SJCRH30 (cell line): ENCODE measurements around the gene NELFB. TPM values are rescaled to one million over a fixed set of nuclear protein-coding genes. Genes with fewer than 3 reads are reported as not detected.

Experiments used
- DNase-seq, 2 experiments: peaks; one replicate each; pipeline ENCODE4 v3.0.0-alpha.2; 2015 to 2020
- H3K27ac ChIP-seq: fragments of 250-450 bp; sonication (Bioruptor Pico); 2 replicates; pipeline ENCODE4 v1.5.1; 2020; ENCODE audit warnings: mild to moderate bottlenecking, moderate library complexity
- H3K27me3 ChIP-seq: fragments of 250-450 bp; sonication (Bioruptor Pico); 2 replicates; pipeline ENCODE4 v1.5.1; 2020; ENCODE audit warnings: mild to moderate bottlenecking, moderate library complexity
- H3K36me3 ChIP-seq: fragments of 250-450 bp; sonication (Bioruptor Pico); 2 replicates; pipeline ENCODE4 v1.5.1; 2020; ENCODE audit warnings: mild to moderate bottlenecking, moderate library complexity
- H3K4me1 ChIP-seq: fragments of 250-450 bp; sonication (Bioruptor Pico); 2 replicates; pipeline ENCODE4 v1.5.1; 2020; ENCODE audit warnings: mild to moderate bottlenecking, moderate library complexity
- H3K4me3 ChIP-seq: fragments of 250-450 bp; sonication (Bioruptor Pico); 2 replicates; pipeline ENCODE4 v1.5.1; 2020; ENCODE audit warnings: mild to moderate bottlenecking, moderate library complexity
- H3K9me3 ChIP-seq: fragments of 250-450 bp; sonication (Bioruptor Pico); replicated peaks from 2 replicates; pipeline ENCODE4 v1.5.1; 2020; ENCODE audit warnings: mild to moderate bottlenecking, moderate library complexity
- total RNA-seq: library from RNA; depleted of rRNA; stranded (reverse); fragments of >200 nt; shearing (Covaris generic); gene quantifications from 2 replicates; pipeline ENCODE4 v1.2.3, GENCODE V29; 2014

NELFB gene
- total RNA-seq, 1 experiment from 2014 or later: 65.5 TPM

DNA sequence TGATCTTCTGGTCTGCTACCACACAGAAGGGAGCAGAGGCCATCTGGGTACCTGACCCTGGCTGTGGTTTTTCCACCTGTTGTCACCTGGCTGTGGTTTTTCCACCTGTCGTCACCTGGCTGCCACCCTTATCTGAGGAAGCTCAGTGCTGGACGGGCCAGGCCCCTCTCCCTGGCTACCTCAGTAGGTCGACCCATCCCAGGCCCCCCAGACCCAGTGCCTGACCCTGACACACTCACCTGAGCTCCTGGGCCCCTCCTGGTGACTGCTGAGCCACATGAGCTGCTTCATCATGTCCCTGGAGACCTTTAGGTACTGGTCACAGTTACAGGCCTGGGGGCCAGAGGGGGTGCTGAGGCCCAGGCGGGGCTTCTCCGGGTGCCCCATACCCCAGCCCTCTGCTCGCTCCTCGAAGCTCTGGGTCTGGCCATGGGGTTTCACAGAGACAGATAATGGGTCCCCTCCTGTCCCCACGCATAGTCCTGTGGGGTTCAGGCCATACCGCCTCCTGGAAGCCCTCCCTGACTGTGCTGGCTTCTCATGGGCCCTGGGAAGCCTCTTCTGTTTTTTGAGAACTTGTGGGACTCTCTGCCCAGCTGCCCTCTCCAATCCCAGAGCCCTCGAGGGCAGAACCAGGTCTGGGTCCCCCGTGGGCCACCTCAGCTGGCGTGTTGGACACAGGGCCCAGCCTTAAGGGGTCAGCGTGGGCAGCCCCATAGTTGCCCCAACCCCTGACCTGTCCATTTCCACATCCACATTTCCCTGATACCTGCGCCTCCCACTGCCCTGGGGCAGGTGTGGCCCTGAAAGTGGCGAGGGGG is 54.5 kb downstream of the NELFB start:
- H3K27ac ChIP-seq: no peak overlapping the region
- H3K36me3 ChIP-seq: no peaks in the 10 kb centered on the region
- no peaks in the 10 kb centered on the region for H3K9me3 ChIP-seq
- no peak overlapping the region for H3K4me3 ChIP-seq
- DNase-seq: no peak
- H3K4me1 ChIP-seq: peaks cover 12% of the 10 kb centered on the region; the same call in 1 of the 2 replicates
- peaks cover 25% of the 10 kb centered on the region for H3K27me3 ChIP-seq

DNA sequence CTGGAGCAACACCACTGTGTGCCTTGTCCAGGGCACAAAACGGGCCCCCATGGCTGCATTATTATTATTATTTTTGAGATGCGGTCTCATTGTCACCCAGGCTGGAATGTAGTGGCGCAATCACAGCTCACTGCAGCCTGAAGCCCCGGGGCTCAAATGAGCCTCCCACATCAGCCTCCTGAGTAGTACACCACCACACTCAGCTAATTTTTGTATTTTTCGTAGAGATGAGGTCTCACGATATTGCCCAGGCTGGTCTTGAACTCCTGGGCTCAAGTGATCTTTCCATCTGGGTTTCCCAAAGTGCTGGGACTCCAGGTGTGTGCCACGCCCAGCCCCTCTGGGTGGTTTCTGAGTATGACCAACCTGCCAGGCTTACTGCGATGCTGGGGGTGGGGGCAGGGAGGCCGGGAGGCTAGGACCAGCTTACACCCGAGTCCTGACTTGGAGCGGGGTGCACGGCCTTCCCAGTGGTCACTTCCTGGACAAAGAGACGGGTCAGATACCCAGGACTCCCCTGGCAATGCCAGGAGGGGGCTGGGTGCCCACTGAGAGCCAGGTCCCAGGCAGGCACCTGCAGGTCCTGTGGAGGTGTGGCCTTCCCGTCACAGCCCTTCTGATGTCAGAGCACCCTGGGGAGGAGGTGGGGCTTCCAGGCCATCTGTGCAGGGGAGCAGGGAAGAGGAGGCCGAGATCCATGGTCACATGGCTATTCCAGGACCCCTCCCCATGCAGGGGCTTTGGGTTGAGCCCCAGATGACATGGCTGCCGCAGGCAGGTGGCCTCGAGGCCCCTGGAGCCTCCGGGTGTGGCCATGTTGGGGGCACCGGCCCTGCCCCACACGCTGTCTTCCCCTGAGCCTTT is 55.3 kb downstream of the NELFB start:
- no peak for DNase-seq
- Histone ChIP-seq H3K27ac (no peak overlapping the region), H3K4me1 (peaks cover 6% of the 10 kb centered on the region; the same call in 1 of the 2 replicates)

DNA sequence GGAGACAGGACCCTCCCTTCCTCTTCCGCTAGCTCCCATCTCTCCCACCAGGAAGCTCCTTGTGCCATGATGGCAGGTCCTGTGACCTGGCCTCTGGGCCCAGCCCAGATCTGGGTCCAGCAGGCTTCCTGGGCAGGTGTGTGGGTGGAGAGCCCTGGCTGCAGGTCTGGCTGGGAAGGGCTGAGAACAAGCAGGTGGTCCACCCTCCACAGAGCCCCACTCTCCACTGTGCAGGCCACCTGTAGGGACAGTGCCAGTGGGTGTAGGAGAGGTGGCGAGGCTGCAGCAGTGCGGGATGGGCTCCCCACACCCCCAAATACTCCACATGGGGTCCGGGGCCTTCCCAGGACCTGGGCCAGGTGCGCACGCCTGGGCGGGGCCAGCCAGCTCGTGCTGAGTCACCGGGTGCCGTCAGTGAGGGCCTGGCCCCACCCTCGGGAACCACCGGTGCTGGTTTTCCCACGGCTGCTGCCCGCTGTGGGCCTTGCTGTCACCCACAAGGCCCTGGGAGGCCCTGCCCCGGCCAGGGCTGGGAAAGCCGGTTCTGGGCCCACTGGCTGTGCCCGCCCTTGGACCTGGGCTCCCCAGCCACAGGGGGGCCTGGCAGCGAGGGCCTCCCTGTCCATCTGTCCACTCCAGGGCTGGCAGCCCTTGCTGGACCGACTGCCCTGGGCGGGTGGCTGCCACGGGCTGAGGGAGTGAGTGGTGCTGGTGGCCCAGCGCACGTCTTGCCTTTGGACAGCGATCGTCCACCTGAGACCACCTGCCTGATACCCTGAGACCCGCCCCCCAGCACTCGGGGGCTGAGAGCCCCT is 56.3 kb downstream of the NELFB start:
- H3K36me3 ChIP-seq: no peaks in the 10 kb centered on the region
- peaks cover 33% of the 10 kb centered on the region for H3K27me3 ChIP-seq
- no peaks in the 10 kb centered on the region; the same call in 1 of the 2 replicates for H3K4me1 ChIP-seq
- H3K27ac ChIP-seq: no peak overlapping the region
- H3K9me3 ChIP-seq: no peaks in the 10 kb centered on the region
- H3K4me3 ChIP-seq: no peak overlapping the region
- DNase-seq: no peak

More for the DNA sequence above, 55.3 kb downstream of the NELFB start:
- Histone ChIP-seq H3K27me3 (peaks cover 33% of the 10 kb centered on the region), H3K9me3 (no peaks in the 10 kb centered on the region), H3K4me3 (no peak overlapping the region), H3K36me3 (no peaks in the 10 kb centered on the region)

DNA sequence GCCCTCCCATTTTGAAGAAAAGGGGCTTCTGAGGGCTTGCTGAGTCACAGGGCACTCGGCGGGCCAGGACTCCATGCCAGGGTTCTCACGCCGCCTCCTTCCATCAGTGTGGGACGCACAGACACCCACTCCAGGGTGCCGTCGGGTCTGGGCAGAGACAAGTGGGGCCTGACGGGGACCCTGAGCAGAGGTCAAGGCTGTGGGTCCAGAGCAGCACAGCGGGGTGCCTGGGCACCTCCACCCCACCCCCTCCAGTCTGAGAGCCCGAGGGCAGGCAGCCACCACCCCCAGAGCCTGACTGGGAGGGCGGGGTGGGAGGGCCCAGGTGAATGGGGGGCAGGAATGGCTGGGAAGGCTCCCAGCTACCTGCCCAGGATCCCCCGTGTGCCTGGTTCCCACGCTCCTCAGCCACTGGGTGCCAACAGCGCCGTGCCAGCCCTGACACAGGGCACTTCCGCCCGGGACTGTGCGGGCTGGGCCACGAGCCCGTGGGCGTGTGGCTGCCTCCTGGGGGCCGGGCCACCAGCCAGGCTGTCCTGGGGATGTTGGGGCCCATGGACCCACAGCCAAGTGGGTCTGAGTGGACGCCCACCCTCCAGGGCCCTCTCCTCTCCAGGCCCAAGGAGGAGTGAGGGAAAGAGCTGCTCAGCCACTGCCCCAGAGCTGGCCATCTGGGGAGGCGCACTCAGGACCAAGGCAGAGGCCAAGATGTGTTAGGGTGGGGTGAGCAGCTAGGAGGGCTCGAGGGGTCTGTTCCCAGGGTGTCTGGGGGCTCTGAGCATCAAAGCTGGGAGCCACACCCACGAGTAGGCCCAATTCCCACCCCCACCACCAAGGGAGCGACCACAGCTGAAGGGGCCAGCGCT is 57.1 kb downstream of the NELFB start:
- H3K9me3 ChIP-seq: no peaks in the 10 kb centered on the region
- no peak overlapping the region for H3K4me3 ChIP-seq
- no peak overlapping the region for H3K27ac ChIP-seq
- H3K27me3 ChIP-seq: peaks cover 33% of the 10 kb centered on the region
- no peaks in the 10 kb centered on the region for H3K4me1 ChIP-seq
- DNase-seq: no peak
- H3K36me3 ChIP-seq: no peaks in the 10 kb centered on the region

DNA sequence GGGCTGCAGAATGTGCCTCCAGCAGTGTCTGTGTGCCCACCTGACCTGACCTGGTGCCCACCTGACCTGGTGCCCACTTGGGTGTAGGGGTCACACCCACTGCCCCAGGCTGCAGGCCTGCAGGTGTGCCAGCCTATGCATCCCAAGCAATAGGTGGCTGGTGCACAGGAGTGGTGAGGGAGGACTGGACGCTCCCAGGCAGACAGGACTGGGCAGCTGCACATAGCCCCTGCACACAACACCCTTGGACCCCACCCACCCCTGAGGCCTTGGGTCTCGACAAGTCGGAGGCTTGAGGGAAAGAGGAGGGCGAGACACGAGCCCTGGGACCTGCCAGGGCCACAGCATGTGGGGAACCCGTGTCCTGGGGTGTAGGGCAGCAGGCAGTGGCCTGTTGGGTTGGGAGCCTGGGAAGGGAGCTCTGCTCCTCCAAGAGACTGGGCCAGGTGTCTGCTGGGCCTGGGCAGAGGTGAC is 57.8 kb downstream of the NELFB start:
- Histone ChIP-seq H3K27me3 (peaks cover 33% of the 10 kb centered on the region), H3K4me3 (no peak overlapping the region), H3K4me1 (no peaks in the 10 kb centered on the region), H3K9me3 (no peaks in the 10 kb centered on the region), H3K27ac (no peak overlapping the region), H3K36me3 (no peaks in the 10 kb centered on the region)
- DNase-seq: no peak

DNA sequence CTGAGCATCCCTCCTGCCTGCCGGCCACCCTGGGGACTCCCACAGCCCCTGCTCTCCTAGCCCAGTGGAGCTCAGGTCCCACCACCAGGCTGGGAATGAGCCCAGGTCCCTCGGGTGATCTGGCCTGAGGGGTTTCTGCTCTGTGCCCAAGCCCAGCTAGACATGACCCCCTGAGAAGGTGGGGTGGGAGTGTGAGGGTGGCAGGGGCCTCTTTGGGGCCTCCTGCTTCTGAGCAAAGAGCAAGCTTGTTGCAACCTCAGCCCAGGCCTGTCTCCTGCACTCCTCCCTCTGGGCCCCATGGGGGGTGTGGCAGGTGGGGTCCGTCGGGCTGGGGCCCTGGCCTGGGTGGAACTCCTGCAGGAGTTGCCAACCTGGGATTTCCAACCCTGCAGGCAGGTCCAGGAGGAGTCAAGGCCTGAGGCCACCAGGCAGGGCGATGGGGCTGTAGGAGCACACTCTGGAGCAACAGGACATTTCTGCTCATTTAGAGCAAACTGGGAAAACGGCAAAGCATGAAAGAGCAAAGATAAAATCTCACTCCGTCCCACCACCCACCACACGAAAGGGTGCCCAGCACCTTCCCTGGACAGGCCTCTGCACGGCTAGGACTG is 58.3 kb downstream of the NELFB start:
- no peaks in the 10 kb centered on the region for H3K9me3 ChIP-seq
- H3K4me3 ChIP-seq: no peak overlapping the region
- no peaks in the 10 kb centered on the region for H3K4me1 ChIP-seq
- peaks cover 33% of the 10 kb centered on the region for H3K27me3 ChIP-seq
- H3K36me3 ChIP-seq: no peaks in the 10 kb centered on the region
- DNase-seq: no peak
- H3K27ac ChIP-seq: no peak overlapping the region

DNA sequence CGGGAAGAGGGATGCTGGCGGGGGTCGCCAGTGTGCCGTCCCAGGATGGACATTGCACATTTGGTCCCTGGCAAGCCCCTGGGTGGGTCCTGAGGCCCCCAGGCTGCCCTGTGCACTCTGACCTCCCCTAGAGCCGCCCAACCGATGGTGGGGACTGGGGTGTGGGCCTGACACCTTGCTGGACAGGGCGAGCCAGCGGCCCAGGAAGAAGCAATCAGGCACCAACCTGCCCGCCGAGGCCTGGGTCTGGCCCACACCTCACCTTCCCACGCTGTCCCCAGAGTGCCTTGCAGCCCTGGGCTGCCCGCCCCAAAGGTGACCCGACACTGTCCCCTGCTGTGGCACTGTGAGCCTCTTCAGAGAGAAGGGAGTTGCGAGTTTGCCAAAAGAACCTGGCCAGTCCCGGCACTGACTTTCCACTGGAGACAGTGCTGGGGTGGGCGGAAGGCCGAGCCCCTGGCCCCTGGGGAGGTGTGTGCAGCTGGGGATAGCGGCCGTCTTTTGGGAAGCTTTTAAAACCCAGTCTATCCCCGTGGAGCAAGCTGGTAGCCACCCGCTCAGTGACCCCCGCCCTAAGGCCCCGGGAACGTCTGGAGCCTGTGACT is 58.9 kb downstream of the NELFB start:
- no peaks in the 10 kb centered on the region for H3K9me3 ChIP-seq
- H3K27ac ChIP-seq: no peak overlapping the region
- DNase-seq: no peak
- peaks cover 33% of the 10 kb centered on the region for H3K27me3 ChIP-seq
- H3K4me3 ChIP-seq: no peak overlapping the region
- no peaks in the 10 kb centered on the region for H3K36me3 ChIP-seq
- no peaks in the 10 kb centered on the region for H3K4me1 ChIP-seq

DNA sequence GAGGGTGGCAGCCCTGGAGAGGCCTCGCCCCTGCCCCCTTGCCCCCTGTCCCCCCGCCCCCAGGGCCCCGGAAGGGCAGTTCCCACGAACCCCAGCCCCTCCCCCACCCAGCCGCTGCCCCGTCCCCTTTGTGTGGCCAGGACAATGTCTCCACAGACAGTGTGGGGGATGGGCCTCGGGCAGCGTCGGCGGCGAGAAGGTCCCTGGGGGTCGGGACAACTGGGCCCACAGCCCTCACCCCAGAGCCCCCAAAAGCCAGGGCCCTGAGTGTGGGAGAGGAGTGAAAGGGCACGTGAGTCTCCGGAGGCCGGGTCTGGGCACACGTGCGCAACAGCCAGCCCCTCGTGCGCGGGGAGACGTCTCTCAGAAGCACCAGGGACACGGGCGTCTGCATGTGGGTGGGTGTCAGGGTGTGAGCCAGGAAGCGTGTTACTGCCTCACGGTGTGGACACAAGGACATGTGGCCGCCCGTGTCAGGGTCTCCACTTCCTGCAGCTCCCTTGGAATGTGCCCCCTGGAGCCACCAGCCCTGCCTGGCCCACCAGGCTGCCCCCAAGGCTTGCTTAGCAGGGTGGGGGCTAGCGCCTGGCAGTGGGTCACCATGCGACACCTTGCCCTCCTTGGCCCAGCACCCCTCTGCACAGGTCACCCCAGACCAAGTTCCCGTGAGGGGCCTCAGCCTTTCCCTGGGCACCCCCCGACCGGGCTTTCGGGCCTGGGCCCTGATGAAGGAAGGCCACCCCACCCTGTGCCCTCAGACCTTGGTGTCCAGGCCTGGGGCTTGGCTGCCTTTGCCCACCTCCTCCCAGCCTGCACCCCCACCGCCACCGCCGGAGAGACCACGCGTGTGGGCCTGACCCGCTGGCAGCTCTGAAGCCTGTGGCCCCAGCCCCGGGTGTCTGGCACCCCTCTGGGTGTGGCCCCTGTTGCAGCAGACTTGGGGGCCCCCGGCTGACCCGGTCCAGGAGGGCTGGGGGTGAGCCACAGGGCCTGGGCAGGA is 59.7 kb downstream of the NELFB start:
- H3K36me3 ChIP-seq: no peaks in the 10 kb centered on the region
- no peaks in the 10 kb centered on the region for H3K9me3 ChIP-seq
- H3K27ac ChIP-seq: no peak overlapping the region
- H3K4me1 ChIP-seq: no peaks in the 10 kb centered on the region
- DNase-seq: no peak
- H3K27me3 ChIP-seq: peaks cover 29% of the 10 kb centered on the region
- H3K4me3 ChIP-seq: no peak overlapping the region

DNA sequence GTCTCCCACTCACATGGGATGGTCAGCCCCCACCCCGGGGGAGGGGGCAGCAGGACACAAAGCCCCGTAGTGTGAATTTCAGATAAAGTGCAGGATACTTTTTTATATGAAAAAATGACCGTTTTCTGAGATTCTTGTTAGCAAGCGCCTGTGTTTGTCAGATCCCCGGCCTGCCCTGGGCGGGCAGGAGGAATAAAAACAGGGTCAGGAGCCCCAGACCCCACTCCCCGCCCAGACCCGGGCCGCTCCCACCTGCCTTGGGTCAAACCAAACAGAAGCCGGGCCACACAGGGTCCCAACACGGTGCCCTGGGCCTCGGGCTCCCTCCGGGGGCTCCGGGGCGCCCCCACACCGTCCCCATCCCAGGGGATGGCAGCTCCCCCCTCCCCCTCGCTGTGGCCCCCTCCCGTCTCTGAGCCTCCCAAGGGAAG is 60.5 kb downstream of the NELFB start:
- H3K27ac ChIP-seq: no peak overlapping the region
- no peak overlapping the region for H3K4me3 ChIP-seq
- H3K4me1 ChIP-seq: no peaks in the 10 kb centered on the region
- no peaks in the 10 kb centered on the region for H3K36me3 ChIP-seq
- H3K9me3 ChIP-seq: no peaks in the 10 kb centered on the region
- H3K27me3 ChIP-seq: peaks cover 29% of the 10 kb centered on the region
- DNase-seq: no peak

DNA sequence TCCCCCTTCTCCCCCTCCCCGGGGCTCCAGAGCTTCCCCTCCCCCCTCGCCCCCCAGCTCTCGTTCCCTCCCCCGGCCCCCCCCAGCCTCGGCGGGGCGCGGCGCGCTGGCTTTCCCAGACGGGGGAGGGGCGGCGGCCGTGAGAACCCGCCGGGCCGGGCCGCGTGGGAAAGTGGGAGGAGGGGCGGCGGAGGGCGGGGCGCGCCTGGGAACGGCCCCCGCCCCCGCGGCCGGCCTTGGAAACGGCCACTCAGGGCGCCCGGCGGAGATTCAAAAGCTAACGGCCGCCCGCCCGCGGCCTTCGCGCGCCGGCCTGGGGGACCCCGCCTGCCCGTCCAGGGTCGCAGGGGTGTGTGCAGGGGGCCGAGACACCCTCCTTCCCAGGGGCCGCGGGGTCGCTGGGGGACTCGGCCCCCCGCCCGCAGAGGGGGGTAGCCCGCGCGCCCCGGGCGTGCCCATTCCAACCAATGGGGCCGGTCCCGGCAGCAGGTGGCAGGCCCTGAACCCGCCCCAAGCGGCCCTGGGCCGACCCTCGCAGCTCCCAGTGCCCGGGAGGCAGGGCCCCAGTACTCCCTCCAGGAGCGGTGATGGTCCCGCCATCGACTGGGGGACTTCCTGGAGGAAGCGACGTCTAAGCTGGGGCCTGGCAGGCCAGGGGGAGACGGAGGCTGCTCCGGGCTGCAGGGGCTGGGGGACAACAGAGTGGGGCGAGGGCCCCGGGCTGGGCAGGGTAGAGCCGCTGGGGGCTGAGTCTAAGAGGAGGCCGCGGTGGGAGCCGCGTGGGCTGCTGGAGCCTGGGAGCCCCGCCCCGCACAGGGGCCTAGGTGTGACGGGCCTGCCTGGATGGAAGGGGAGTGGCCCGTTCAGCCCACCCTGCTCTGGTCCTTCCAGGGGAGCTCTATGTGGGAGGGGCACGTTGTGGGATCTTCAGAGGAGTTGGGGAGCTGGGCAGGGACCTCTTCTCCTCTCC is 61.2 kb downstream of the NELFB start:
- Histone ChIP-seq H3K9me3 (no peaks in the 10 kb centered on the region), H3K4me3 (no peak overlapping the region), H3K4me1 (no peaks in the 10 kb centered on the region), H3K27ac (no peak overlapping the region), H3K36me3 (no peaks in the 10 kb centered on the region), H3K27me3 (peaks cover 29% of the 10 kb centered on the region)
- DNase-seq: no peak

DNA sequence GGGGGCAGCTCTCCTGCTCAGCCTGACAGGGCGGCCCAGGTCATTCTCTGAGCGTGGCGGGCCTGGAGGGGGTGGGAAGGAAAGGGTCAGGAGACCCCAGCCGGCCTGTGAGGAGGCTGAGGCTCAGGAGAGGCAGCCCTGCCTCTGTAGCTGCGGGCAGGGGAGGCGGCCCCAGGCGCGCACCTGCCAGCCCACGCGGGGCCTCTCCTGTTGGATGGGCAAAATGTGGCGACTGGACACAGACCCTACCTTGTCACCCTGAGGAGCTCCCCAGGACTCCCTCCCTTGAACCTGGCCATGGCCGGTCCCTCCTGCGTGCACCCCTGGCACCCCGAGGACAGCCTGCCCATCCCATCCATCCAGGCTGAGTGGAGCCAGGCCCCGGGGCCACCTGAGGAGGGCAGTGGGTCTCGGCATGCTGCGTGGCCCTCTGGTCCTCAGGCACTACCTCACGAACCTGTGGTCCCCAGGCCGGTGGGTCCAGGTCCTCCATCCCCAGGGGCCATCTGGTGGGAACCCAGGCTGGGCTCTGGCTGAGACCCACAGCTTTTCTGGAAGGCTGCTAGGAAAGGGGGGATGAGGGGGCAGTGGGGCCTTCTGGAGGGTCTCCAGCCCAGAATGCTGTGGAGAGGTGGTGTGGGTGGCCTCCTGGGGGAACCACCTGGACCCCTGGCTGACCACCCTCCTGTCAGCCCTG is 62.0 kb downstream of the NELFB start:
- no peaks in the 10 kb centered on the region for H3K9me3 ChIP-seq
- no peak overlapping the region for H3K27ac ChIP-seq
- DNase-seq: no peak
- H3K36me3 ChIP-seq: no peaks in the 10 kb centered on the region
- no peak overlapping the region for H3K4me3 ChIP-seq
- H3K27me3 ChIP-seq: peaks cover 23% of the 10 kb centered on the region
- no peaks in the 10 kb centered on the region for H3K4me1 ChIP-seq
